Measurements from ENCODE around the gene NFX1. TPM values are rescaled to one million over a fixed set of nuclear protein-coding genes. Genes with fewer than 3 reads are reported as not detected.

Gene NFX1
- total and polyA plus RNA-seq, 9 of the 15 experiments (the other 6 are each of a cell fraction or from before 2014, with no cell fraction given): 8.8 to 38.9 (median 26.8) TPM

DNA sequence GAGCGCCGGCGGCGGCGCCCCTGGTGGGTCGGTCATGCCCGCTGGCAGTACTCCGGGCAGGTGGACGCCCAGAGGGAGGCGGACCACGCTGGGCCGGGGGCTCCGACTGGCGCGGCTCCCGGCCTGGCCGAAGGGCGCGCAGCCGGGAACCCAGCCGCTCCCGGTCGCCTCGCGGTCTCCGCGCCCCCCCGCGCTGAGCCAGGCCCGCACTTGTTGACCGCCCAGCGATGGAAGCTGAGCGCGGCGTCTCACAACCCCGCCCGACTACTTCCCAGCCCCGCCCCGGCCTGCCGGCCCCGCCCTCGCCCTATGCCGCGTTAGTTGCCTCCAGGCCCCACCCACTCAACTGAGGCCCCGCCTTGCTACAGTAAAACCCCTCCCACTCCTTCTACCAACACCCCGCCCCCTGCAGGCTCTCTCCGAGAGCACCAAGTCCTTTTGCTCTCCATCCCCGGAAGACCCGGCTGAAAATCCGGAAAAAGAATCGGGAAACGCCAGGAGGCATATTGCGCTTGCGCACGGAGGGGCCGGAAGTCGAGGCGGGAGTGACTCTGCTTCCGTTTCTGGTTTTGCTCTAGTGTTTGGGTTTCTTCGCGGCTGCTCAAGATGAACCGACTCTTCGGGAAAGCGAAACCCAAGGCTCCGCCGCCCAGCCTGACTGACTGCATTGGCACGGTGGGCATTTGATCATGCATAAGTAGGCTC is 25.7 kb upstream of the NFX1 start, which contains the start of the genes BAG1 and CHMP5 (continued):
- TF ChIP-seq, protein P1, sequence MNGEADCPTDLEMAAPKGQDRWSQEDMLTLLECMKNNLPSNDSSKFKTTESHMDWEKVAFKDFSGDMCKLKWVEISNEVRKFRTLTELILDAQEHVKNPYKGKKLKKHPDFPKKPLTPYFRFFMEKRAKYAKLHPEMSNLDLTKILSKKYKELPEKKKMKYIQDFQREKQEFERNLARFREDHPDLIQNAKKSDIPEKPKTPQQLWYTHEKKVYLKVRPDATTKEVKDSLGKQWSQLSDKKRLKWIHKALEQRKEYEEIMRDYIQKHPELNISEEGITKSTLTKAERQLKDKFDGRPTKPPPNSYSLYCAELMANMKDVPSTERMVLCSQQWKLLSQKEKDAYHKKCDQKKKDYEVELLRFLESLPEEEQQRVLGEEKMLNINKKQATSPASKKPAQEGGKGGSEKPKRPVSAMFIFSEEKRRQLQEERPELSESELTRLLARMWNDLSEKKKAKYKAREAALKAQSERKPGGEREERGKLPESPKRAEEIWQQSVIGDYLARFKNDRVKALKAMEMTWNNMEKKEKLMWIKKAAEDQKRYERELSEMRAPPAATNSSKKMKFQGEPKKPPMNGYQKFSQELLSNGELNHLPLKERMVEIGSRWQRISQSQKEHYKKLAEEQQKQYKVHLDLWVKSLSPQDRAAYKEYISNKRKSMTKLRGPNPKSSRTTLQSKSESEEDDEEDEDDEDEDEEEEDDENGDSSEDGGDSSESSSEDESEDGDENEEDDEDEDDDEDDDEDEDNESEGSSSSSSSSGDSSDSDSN (IDR thresholded peaks at IDR 0.05; ENCODE audit: borderline replicate concordance in 1 of 2, low read depth in 2 of 2, low read length in 2 of 2): no peak
- no peak for TF ChIP-seq MCM5 (IDR thresholded peaks at IDR 0.05; ENCODE audit: low read depth)
- TF ChIP-seq CXXC5 (CRISPR knock-in tag; IDR thresholded peaks at IDR 0.05): 0 out of 2 replicates have a peak, but pooled peaks have one; percentile 58
- TF ChIP-seq NEUROD1 (IDR thresholded peaks at IDR 0.05; ENCODE audit: borderline replicate concordance, low read depth, low read length, partially characterized antibody): peak; percentile 86
- peak; percentile 69 for TF ChIP-seq POLR2H (tag; IDR thresholded peaks at IDR 0.05; ENCODE audit: low read depth)
- TF ChIP-seq, protein P2, sequence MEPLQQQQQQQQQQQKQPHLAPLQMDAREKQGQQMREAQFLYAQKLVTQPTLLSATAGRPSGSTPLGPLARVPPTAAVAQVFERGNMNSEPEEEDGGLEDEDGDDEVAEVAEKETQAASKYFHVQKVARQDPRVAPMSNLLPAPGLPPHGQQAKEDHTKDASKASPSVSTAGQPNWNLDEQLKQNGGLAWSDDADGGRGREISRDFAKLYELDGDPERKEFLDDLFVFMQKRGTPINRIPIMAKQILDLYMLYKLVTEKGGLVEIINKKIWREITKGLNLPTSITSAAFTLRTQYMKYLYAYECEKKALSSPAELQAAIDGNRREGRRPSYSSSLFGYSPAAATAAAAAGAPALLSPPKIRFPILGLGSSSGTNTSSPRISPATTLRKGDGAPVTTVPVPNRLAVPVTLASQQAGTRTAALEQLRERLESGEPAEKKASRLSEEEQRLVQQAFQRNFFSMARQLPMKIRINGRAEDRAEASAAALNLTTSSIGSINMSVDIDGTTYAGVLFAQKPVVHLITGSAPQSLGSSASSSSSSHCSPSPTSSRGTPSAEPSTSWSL (CRISPR knock-in tag; IDR thresholded peaks at IDR 0.05; ENCODE audit: borderline replicate concordance): no peak
- TF ChIP-seq POLR2G (IDR thresholded peaks at IDR 0.05; ENCODE audit: low read depth, low read length): peak; percentile 93
- TF ChIP-seq, protein P3, sequence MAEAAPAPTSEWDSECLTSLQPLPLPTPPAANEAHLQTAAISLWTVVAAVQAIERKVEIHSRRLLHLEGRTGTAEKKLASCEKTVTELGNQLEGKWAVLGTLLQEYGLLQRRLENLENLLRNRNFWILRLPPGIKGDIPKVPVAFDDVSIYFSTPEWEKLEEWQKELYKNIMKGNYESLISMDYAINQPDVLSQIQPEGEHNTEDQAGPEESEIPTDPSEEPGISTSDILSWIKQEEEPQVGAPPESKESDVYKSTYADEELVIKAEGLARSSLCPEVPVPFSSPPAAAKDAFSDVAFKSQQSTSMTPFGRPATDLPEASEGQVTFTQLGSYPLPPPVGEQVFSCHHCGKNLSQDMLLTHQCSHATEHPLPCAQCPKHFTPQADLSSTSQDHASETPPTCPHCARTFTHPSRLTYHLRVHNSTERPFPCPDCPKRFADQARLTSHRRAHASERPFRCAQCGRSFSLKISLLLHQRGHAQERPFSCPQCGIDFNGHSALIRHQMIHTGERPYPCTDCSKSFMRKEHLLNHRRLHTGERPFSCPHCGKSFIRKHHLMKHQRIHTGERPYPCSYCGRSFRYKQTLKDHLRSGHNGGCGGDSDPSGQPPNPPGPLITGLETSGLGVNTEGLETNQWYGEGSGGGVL (CRISPR knock-in tag; IDR thresholded peaks at IDR 0.05): no peak
- no peak for TF ChIP-seq ESRRB (CRISPR knock-in tag; IDR thresholded peaks at IDR 0.05; ENCODE audit: borderline replicate concordance)
- TF ChIP-seq CBFA2T3 (IDR thresholded peaks at IDR 0.05): no peak
- TF ChIP-seq MXI1 (IDR thresholded peaks at IDR 0.05; ENCODE audit: low read depth, low read length): no peak; the same call in 1 of the 2 replicates
- TF ChIP-seq RBM15 (IDR thresholded peaks at IDR 0.05; ENCODE audit: insufficient read depth, low read length): no peak
- no peak for TF ChIP-seq NR2F6 (CRISPR knock-in tag; IDR thresholded peaks at IDR 0.05)
- no peak for TF ChIP-seq ZKSCAN1 (IDR thresholded peaks at IDR 0.05; ENCODE audit: low read depth, low read length)
- no peak for TF ChIP-seq ZNF408 (CRISPR knock-in tag; IDR thresholded peaks at IDR 0.05; ENCODE audit: low read depth)
- TF ChIP-seq, protein P4, sequence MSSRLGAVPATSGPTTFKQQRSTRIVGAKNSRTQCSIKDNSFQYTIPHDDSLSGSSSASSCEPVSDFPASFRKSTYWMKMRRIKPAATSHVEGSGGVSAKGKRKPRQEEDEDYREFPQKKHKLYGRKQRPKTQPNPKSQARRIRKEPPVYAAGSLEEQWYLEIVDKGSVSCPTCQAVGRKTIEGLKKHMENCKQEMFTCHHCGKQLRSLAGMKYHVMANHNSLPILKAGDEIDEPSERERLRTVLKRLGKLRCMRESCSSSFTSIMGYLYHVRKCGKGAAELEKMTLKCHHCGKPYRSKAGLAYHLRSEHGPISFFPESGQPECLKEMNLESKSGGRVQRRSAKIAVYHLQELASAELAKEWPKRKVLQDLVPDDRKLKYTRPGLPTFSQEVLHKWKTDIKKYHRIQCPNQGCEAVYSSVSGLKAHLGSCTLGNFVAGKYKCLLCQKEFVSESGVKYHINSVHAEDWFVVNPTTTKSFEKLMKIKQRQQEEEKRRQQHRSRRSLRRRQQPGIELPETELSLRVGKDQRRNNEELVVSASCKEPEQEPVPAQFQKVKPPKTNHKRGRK (tag; IDR thresholded peaks at IDR 0.05): no peak
- no peak for TF ChIP-seq ADNP (tag; IDR thresholded peaks at IDR 0.05)
- TF ChIP-seq, protein P5, sequence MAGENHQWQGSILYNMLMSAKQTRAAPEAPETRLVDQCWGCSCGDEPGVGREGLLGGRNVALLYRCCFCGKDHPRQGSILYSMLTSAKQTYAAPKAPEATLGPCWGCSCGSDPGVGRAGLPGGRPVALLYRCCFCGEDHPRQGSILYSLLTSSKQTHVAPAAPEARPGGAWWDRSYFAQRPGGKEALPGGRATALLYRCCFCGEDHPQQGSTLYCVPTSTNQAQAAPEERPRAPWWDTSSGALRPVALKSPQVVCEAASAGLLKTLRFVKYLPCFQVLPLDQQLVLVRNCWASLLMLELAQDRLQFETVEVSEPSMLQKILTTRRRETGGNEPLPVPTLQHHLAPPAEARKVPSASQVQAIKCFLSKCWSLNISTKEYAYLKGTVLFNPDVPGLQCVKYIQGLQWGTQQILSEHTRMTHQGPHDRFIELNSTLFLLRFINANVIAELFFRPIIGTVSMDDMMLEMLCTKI (IDR thresholded peaks at IDR 0.05; ENCODE audit: partially characterized antibody): no peak

Measured in K562 (cell line).